DND-41 (cell line): ENCODE data around the gene ABHD17C.

Source experiments
- CTCF ChIP-seq: IDR thresholded peaks from 2 replicates; pipeline ENCODE4 v1.5.1; 2012; ENCODE audit warnings: borderline replicate concordance, low read length, moderate library complexity, mild to moderate bottlenecking; ENCODE audit not compliant: poor library complexity, severe bottlenecking; ENCODE audit errors: extremely low read depth
- EZH2 ChIP-seq: IDR thresholded peaks from 3 replicates; pipeline ENCODE4 v1.6.1; 2012; ENCODE audit warnings: borderline replicate concordance, low read depth, mild to moderate bottlenecking, moderate library complexity, low read length, inconsistent platforms; ENCODE audit not compliant: severe bottlenecking

GRCh38 chr15:80803580-80804525, 108.7 kb downstream of the ABHD17C start:
- TF ChIP-seq CTCF (no peak), EZH2 (no peak)
